GM12872 (cell line): ENCODE results near the gene ATP9A.
A peak's percentile ranks its signal among the peaks of the same experiment; 100 is the strongest.

Source experiments
- TF ChIP-seq, protein P1 (sequence below): IDR thresholded peaks from 3 replicates; pipeline ENCODE4 v1.5.1; 2011; ENCODE audit warnings: low read depth, mild to moderate bottlenecking, low read length, moderate library complexity; ENCODE audit not compliant: insufficient read depth

ATP9A gene

DNA sequence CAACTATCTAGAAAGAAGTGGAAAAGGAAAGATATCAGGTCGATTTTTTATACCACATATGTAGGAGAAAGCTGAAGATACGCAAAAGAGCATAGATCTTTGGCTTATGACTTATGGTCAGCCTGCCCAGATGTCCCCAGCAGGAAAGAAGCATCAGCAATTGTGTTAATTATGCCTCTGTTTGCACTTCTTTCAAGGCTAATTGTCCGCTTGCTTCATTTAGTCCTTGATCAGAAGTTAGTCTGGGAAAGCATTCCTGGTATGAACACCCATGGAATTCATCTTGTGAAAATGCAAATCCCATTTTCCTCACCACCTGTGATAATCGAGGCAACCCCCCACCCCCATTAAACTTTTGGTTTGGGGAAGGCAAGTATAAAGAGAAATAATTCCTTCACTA lies 62.8 kb downstream of the ATP9A start:
- TF ChIP-seq, protein P1, sequence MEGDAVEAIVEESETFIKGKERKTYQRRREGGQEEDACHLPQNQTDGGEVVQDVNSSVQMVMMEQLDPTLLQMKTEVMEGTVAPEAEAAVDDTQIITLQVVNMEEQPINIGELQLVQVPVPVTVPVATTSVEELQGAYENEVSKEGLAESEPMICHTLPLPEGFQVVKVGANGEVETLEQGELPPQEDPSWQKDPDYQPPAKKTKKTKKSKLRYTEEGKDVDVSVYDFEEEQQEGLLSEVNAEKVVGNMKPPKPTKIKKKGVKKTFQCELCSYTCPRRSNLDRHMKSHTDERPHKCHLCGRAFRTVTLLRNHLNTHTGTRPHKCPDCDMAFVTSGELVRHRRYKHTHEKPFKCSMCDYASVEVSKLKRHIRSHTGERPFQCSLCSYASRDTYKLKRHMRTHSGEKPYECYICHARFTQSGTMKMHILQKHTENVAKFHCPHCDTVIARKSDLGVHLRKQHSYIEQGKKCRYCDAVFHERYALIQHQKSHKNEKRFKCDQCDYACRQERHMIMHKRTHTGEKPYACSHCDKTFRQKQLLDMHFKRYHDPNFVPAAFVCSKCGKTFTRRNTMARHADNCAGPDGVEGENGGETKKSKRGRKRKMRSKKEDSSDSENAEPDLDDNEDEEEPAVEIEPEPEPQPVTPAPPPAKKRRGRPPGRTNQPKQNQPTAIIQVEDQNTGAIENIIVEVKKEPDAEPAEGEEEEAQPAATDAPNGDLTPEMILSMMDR, result no peak

DNA sequence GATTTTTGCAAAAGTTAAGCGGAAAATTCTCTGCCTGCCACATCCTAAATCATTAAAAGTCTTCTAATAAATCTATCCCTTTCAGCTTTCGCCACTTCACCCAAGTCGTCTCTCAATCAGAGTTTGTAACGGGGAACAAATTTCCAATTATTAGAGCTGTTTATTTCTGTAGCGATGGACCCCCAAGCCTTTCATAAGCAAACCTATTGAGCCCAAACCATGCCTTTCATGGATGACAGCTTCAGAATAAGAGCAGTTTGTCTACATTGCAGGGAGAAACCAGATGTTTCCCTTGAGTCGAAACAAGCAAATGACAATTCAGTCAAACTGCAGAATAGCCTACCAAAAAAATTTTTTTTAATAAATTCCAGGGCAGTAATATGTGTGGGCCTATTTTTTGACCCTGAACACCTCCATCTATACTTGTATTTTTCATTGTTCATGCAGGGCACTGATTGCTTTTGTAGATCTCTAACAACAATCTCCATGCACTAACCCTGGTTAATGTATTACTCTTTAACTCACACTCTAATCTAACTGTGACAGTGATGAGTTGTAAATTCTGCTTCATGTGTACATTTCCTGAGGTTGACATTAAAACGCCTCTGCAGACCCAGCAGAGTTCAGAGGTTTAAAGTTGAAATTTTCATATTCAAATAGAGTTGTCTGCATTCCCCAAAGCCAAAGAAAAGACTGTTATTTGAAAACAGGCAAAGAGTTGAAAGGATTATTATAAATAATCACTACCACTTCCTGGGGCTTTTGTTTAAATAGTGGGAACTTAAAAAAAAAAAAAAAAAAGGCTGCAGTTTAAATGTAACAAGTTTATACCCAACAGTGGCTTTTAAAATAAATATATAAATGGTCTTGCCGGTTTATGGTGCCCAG lies 64.5 kb downstream of the ATP9A start:
- TF ChIP-seq, protein P1, result no peak

DNA sequence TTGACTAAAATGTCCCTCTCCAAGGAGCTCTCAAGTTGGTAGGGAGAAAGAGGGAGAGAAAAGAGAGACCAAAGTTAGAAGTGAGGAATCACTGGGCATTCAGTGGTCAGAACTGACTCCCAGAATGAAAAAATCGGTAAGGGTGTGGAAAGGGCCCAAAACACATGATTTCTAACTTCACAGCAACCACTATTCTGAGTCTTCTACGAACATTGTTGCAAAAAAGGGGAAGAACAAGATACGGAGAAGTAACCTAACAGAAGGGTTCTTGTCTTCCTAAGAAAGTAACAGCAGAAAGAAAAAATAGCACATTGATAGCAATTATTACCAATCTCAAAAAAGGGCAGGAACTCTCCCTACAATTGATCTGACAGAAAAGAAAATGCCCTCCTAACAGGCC lies 65.6 kb downstream of the ATP9A start:
- TF ChIP-seq, protein P1, result no peak

DNA sequence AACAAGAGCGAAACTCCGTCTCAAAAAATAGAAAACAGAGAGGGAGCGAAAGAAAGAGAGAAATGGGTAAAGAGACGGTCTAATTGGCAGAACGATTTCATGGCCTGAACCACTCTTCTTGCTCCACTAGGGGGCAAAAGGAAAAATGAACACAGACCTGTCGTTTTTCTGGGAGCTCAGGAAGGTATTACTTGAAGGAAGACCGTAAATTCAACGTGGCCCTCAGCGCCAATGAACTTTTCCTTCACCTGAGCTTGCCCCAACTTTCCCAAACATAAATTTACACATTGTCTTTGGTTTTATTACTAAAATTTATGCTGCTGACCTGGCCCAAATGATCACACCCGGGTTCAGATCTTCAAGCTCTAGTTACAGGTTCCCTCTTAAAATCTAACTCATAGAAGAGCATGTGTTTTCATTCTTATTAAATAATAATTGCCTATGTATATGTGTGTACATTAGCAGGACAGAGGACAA lies 67.3 kb downstream of the ATP9A start:
- TF ChIP-seq, protein P1, result peak; percentile 85

DNA sequence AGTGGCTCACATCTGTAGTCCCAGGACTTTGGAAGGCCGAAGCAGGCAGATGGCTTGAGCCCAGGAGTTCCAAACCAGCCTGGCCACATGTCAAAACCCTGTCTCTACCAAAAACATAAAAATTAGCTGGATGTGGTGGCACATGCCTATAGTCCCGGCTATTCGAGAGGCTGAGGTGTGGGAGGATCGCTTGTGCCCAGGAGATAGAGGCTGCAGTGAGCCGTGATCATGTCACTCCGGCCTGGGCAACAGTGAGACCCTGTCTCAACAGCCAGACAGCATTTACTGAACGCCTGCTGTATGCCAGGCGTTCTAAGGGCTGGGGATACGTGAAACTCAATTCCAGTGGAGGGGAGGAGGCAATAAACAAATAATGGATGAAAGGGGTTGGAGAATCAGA lies 69.9 kb downstream of the ATP9A start:
- TF ChIP-seq, protein P1, result no peak

DNA sequence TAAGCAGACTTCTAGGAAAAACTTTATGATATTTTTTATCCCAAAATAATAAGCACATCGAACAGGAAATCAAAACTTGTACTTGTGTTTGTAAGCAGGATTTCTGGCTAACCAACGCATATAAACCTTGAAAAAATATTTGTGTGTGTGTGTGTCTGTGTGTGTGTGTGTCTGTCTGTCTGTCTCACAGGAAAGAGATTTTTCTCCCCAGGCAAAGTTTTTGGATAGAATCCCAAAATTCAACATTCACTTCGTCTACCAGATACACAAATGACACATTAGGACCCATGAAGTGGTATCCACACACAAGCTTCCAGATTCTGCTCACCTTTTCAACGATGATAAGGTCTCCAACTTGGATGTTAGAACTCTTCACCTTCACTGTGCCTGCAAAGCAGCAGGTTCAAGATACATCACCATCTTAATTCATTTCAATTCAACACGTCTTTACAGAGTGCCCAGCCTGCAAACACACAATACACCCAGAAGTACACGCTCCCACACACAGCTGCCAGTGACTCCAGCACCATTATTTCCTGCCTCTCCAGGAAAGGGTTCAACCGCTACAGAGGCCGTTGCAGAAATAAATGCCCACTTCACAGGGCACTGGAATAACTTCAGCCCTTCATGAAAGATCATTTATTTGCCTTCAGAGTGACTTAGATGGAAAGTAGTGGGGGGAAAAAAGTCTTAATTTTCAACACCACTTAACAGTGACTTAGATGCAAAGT lies 70.9 kb downstream of the ATP9A start:
- TF ChIP-seq, protein P1, result no peak

DNA sequence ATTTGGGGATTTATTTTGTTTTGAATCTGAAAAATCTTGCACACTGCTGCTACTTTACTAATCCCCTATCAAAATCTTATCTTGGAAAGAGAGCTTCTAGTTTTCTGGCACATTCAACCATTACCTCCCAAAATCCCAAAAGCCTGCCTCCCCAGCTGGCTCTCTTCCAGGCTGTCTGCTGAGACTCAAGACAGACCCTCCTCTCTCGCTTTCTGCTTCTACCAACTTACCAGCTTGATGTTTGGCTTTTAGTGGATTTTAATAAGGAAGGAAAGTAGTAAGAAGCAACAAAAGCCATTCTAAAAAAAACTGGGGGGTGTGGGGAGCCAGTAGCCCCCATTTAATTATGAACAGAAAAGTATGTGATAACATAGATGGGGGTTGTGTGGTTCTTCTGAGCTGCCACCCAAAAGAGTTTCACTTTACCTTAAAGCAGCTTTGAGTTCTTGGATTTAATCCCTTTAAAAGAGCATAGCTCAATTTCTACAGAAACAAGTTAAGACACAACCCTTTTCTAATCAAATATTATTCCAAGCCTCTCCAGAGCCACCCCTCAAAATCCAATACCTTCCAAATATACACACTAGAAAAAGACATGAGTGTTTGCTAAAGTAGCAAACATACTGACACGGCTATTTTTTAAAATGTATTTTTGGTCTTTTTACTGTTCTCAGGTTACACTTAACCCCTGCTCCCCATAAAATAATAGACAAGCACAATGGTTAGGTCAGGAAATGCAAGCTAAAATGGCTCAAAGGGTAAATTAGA lies 71.7 kb downstream of the ATP9A start:
- TF ChIP-seq, protein P1, result no peak
